Ascending aorta (tissue), 2 donors: Measurements from ENCODE around the gene SDK1. TPM values are rescaled to one million over a fixed set of nuclear protein-coding genes. Genes with fewer than 3 reads are reported as not detected.

Source experiments
- DNase-seq, 2 donors: peaks; one replicate each; pipeline ENCODE4 v3.0.0-alpha.2; 2019; ENCODE audit warnings: low spot score in 2 of 2
- H3K27ac ChIP-seq, 2 donors: fragments of 200-600 bp; sonication (generic); one replicate each; pipeline ENCODE4 v1.5.1; 2016 to 2017; ENCODE audit warnings: mild to moderate bottlenecking in 1 of 2
- H3K27me3 ChIP-seq: fragments of 200-600 bp; sonication (generic); one replicate; pipeline ENCODE4 v1.5.1; 2017
- H3K36me3 ChIP-seq, 2 donors: fragments of 200-600 bp; sonication (generic); one replicate each; pipeline ENCODE4 v1.5.1; 2016
- H3K4me1 ChIP-seq, 2 donors: fragments of 200-600 bp; sonication (generic); one replicate each; pipeline ENCODE4 v1.5.1; 2016 to 2017; ENCODE audit warnings: mild to moderate bottlenecking in 1 of 2
- H3K4me3 ChIP-seq, 2 donors: fragments of 200-600 bp; sonication (generic); one replicate each; pipeline ENCODE4 v1.5.1; 2016 to 2017; ENCODE audit warnings: mild to moderate bottlenecking in 1 of 2
- H3K9me3 ChIP-seq, 2 donors: fragments of 200-600 bp; sonication (generic); one replicate each; pipeline ENCODE4 v1.5.1; 2016
- intact Hi-C: fragments of 100-400 bp; cut with DNase I; formaldehyde crosslinking; loops from one replicate; pipeline ENCODE4 v1.15.1; 2023
- total RNA-seq: library from RNA; depleted of rRNA; stranded (reverse); fragments of >200 nt; gene quantifications from one replicate; pipeline ENCODE4 v1.1.0, GENCODE V29; 2016
- TF ChIP-seq, protein P1 (sequence below), 3 experiments: fragments of 200-600 bp in 2 of 3; fragments of 450-650 bp in 1 of 3; sonication (generic) in 2 of 3; IDR thresholded peaks; one replicate each; pipeline ENCODE4 v1.5.1; 2016 to 2019; ENCODE audit warnings: antibody characterized with exemption in 3 of 3, mild to moderate bottlenecking in 1 of 3, moderate library complexity in 1 of 3

Gene SDK1
- total RNA-seq, 1 donor from 2014 or later = 13.3 TPM

- Histone ChIP-seq H3K27ac (no peak overlapping the region), H3K4me1 (no peaks in the 10 kb centered on the region), H3K27me3 (no peaks in the 10 kb centered on the region), H3K9me3 (peaks cover 0 to 16% of the 10 kb centered on the region in 2 donors), H3K36me3 (no peaks in the 10 kb centered on the region), H3K4me3 (no peak overlapping the region)
- intact Hi-C loops = no loop called here
- TF ChIP-seq, protein P1, sequence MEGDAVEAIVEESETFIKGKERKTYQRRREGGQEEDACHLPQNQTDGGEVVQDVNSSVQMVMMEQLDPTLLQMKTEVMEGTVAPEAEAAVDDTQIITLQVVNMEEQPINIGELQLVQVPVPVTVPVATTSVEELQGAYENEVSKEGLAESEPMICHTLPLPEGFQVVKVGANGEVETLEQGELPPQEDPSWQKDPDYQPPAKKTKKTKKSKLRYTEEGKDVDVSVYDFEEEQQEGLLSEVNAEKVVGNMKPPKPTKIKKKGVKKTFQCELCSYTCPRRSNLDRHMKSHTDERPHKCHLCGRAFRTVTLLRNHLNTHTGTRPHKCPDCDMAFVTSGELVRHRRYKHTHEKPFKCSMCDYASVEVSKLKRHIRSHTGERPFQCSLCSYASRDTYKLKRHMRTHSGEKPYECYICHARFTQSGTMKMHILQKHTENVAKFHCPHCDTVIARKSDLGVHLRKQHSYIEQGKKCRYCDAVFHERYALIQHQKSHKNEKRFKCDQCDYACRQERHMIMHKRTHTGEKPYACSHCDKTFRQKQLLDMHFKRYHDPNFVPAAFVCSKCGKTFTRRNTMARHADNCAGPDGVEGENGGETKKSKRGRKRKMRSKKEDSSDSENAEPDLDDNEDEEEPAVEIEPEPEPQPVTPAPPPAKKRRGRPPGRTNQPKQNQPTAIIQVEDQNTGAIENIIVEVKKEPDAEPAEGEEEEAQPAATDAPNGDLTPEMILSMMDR (IDR thresholded peaks at IDR 0.05) = no peak
- DNase-seq = no peak
Observed at GRCh38 chr7:3510101-3511020, 209.3 kb downstream of the SDK1 start.

DNA sequence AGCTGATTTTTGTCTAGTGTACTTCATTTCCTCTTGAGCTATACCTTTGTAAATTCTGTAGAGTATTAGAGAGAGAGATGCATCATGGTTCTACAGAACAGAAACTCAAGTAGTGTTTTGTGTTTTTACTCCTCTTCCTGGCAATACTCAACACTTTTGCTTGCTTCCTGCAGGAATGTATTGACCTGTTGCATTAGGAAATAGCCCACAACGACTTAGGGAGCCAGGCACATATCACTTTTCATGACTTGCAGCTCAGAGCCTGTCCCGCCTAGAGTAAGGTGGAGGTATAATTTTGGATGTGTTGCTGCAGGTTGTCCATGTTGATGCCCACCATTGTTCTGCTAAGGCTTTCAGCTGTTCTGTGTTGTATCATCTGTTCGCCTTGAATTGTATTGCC is 216.3 kb downstream of the SDK1 start:
- intact Hi-C loops = no loop called here
- no peaks in the 10 kb centered on the region for H3K27me3 ChIP-seq
- DNase-seq = no peak
- no peak overlapping the region for H3K4me3 ChIP-seq
- no peaks in the 10 kb centered on the region for H3K4me1 ChIP-seq
- no peaks in the 10 kb centered on the region for H3K36me3 ChIP-seq
- no peak overlapping the region for H3K27ac ChIP-seq
- no peaks in the 10 kb centered on the region for H3K9me3 ChIP-seq
- TF ChIP-seq, protein P1 (IDR thresholded peaks at IDR 0.05) = no peak

DNA sequence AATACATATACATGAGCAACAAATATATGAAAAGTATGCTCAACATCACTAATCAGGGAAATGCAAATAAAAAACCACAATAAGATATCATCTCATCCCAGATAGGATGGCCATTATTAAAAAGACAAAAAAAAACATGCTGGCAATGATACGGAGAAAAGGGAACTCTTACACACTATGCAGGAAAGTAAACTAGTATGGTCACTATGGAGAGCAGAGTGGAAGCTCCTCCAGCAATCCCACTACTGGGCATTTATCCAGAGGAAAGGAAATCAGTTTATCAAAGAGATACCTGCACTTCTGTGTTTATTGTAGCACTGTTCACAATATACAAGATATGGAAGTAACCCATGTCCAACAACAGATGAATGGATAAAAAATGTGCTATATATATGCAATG is 217.5 kb downstream of the SDK1 start:
- TF ChIP-seq, protein P1 (IDR thresholded peaks at IDR 0.05) = no peak
- Histone ChIP-seq H3K4me3 (no peak overlapping the region), H3K36me3 (no peaks in the 10 kb centered on the region), H3K27ac (no peak overlapping the region), H3K27me3 (no peaks in the 10 kb centered on the region), H3K9me3 (no peaks in the 10 kb centered on the region), H3K4me1 (no peaks in the 10 kb centered on the region)
- intact Hi-C loops = no loop called here
- no peak for DNase-seq

DNA sequence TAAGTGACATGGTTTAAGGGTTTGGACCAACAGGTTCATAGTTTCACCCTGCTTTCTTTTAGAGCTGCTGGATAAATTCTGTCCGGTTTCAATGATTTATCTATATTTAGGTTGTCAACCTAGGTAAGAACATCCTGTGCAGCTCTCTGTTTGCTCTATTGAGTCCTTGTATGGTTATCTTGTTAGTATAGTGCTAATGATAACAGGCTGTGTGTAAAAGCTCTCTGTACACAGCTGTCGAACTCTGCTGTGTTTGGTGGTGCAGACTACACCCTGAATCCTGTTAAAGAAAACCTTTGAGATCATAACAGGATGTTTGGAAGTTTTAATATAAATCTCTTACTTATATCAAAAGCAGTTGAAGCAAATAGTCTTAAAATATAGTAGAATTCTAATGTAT is 219.2 kb downstream of the SDK1 start:
- Histone ChIP-seq H3K4me1 (no peaks in the 10 kb centered on the region), H3K4me3 (no peak overlapping the region), H3K27ac (no peak overlapping the region), H3K9me3 (no peaks in the 10 kb centered on the region), H3K27me3 (no peaks in the 10 kb centered on the region), H3K36me3 (no peaks in the 10 kb centered on the region)
- no peak for DNase-seq
- TF ChIP-seq, protein P1 (IDR thresholded peaks at IDR 0.05) = no peak
- intact Hi-C loops = no loop called here

GRCh38 chr7:3527496-3528124 is 226.6 kb downstream of the SDK1 start:
- no peak overlapping the region for H3K27ac ChIP-seq
- H3K36me3 ChIP-seq = no peaks in the 10 kb centered on the region
- no peaks in the 10 kb centered on the region for H3K9me3 ChIP-seq
- H3K4me1 ChIP-seq = no peaks in the 10 kb centered on the region
- DNase-seq = no peak
- intact Hi-C loops = no loop called here
- no peaks in the 10 kb centered on the region for H3K27me3 ChIP-seq
- TF ChIP-seq, protein P1 (IDR thresholded peaks at IDR 0.05) = no peak
- no peak overlapping the region for H3K4me3 ChIP-seq
